HCT116 (cell line): Measurements from ENCODE around the gene AGAP1. TPM values are rescaled to one million over a fixed set of nuclear protein-coding genes. Genes with fewer than 3 reads are reported as not detected.

ENCODE experiments used
- ATAC-seq: fragments of 200-7000 bp; cut with Tn5 transposase; 2 replicates; pipeline ENCODE4 v1.9.1; 2020; ENCODE audit warnings: mild to moderate bottlenecking, moderate library complexity
- BruUV-seq: library from RNA; stranded (reverse); fragments of 400-500 nt; replicated peaks from 2 replicates; lab custom pipeline; 2021; lab: Mats Ljungman, UMichigan
- CTCF ChIA-PET: fragments of 300-600 bp; sonication (Branson Sonifier 250); formaldehyde crosslinking; loops from one replicate; lab custom pipeline; 2021; ENCODE audit warnings: antibody characterized with exemption; lab: Charles Lee
- POLR2A ChIA-PET: fragments of 300-600, 350-600 bp; sonication (Branson Sonifier 250); formaldehyde crosslinking; loops from one replicate; lab custom pipeline; 2021; ENCODE audit warnings: antibody characterized with exemption; lab: Charles Lee
- RAD21 ChIA-PET, 2 experiments: fragments of 300-600 bp; sonication (Branson Sonifier 250); formaldehyde crosslinking; loops; one replicate each; lab custom pipeline; 2023; ENCODE audit warnings: low total read pairs in 2 of 2; ENCODE audit not compliant: uncharacterized antibody in 2 of 2, unreplicated experiment in 2 of 2, low non-redundant PET in 1 of 2; lab: Charles Lee
- DNase-seq: peaks from one replicate; pipeline ENCODE4 v3.0.0-alpha.2; 2010; ENCODE audit warnings: low read depth, low spot score
- H2AFZ ChIP-seq: fragments of 200-600 bp; shearing (Covaris generic), sonication (generic); 2 replicates; pipeline ENCODE4 v1.6.1; 2017; ENCODE audit warnings: low read depth, mixed run types, mixed read lengths, antibody characterized with exemption, low read length; ENCODE audit not compliant: poor library complexity, severe bottlenecking
- H3K27ac ChIP-seq: 2 replicates; pipeline ENCODE4 v1.5.1; 2012; ENCODE audit warnings: low read depth, low read length
- H3K27me3 ChIP-seq: fragments of 200-600 bp; sonication (generic); 2 replicates; pipeline ENCODE4 v1.6.1; 2016; ENCODE audit warnings: mixed run types, low read length, mixed read lengths; ENCODE audit not compliant: insufficient read depth
- H3K36me3 ChIP-seq, 2 experiments: fragments of 200-500 bp in 1 of 2; fragments of 200-600 bp in 1 of 2; sonication (Bioruptor generic) in 1 of 2; sonication (generic) in 1 of 2; 2 replicates each; pipeline versions ENCODE4 v1.5.1 to v1.6.1; 2014 to 2016; ENCODE audit warnings: low read length in 2 of 2, inconsistent platforms in 1 of 2, mixed read lengths in 1 of 2, mixed run types in 1 of 2; ENCODE audit not compliant: insufficient read depth in 2 of 2, control insufficient read depth in 1 of 2
- H3K4me1 ChIP-seq, 2 experiments: fragments of 200-600 bp in 1 of 2; sonication (generic) in 1 of 2; 2 replicates each; pipeline versions ENCODE4 v1.5.1 to v1.6.1; 2012 to 2017; ENCODE audit warnings: low read length in 2 of 2, inconsistent platforms in 1 of 2, mild to moderate bottlenecking in 1 of 2, mixed read lengths in 1 of 2, mixed run types in 1 of 2, moderate library complexity in 1 of 2; ENCODE audit not compliant: insufficient read depth in 2 of 2, control insufficient read depth in 1 of 2
- H3K4me2 ChIP-seq: fragments of 200-600 bp; sonication (generic); 2 replicates; pipeline ENCODE4 v1.6.1; 2017; ENCODE audit warnings: mixed run types, low read length, mixed read lengths
- H3K4me3 ChIP-seq, 2 experiments: fragments of 200-600 bp in 1 of 2; sonication (generic) in 1 of 2; replicated peaks in 1 of 2; 2 replicates each; pipeline ENCODE4 v1.5.1; 2011 to 2016; ENCODE audit warnings: low read length in 2 of 2, control low read depth in 1 of 2, low read depth in 1 of 2, mild to moderate bottlenecking in 1 of 2, mixed read lengths in 1 of 2, mixed run types in 1 of 2
- H3K79me2 ChIP-seq: fragments of 200-600 bp; sonication (generic); 2 replicates; pipeline ENCODE4 v1.6.1; 2017; ENCODE audit warnings: mild to moderate bottlenecking, mixed run types, low read length, moderate library complexity, mixed read lengths; ENCODE audit not compliant: insufficient read depth
- H3K9ac ChIP-seq: fragments of 200-600 bp; sonication (generic); 2 replicates; pipeline ENCODE4 v1.6.1; 2016; ENCODE audit warnings: low read length, mixed read lengths
- H3K9me2 ChIP-seq: fragments of 200-600 bp; sonication (generic), shearing (Covaris generic); 2 replicates; pipeline ENCODE4 v1.6.1; 2017; ENCODE audit warnings: mixed run types, mild to moderate bottlenecking, moderate library complexity; ENCODE audit not compliant: insufficient read depth
- H3K9me3 ChIP-seq, 2 experiments: fragments of 200-500 bp in 1 of 2; fragments of 200-600 bp in 1 of 2; sonication (Bioruptor generic) in 1 of 2; sonication (generic) in 1 of 2; 2 replicates each; pipeline ENCODE4 v1.6.1; 2014 to 2017; ENCODE audit warnings: low read length in 2 of 2, mixed read lengths in 2 of 2, inconsistent platforms in 1 of 2, low read depth in 1 of 2, mild to moderate bottlenecking in 1 of 2, mixed run types in 1 of 2, moderate library complexity in 1 of 2; ENCODE audit not compliant: control insufficient read depth in 1 of 2, insufficient read depth in 1 of 2
- H4K20me1 ChIP-seq: fragments of 200-600 bp; sonication (generic), shearing (Covaris generic); 2 replicates; pipeline ENCODE4 v1.6.1; 2017; ENCODE audit warnings: mixed run types, mild to moderate bottlenecking, moderate library complexity; ENCODE audit not compliant: insufficient read depth
- CBX3 ChIP-seq: IDR thresholded peaks from 2 replicates; pipeline ENCODE4 v1.6.1; 2012; ENCODE audit warnings: low read depth
- CEBPB ChIP-seq: IDR thresholded peaks from 2 replicates; pipeline ENCODE4 v1.6.1; 2012; ENCODE audit warnings: low read depth
- ELF1 ChIP-seq: IDR thresholded peaks from 2 replicates; pipeline ENCODE4 v1.6.1; 2012; ENCODE audit warnings: low read depth, borderline replicate concordance
- EZH2 ChIP-seq: fragments of 200-600 bp; sonication (generic); IDR thresholded peaks from 2 replicates; pipeline ENCODE4 v1.6.1; 2017; ENCODE audit warnings: antibody characterized with exemption, mixed run types
- EZH2phosphoT487 ChIP-seq: fragments of 200-600 bp; IDR thresholded peaks from 2 replicates; pipeline ENCODE4 v1.6.1; 2018; ENCODE audit warnings: antibody characterized with exemption, borderline replicate concordance
- JUND ChIP-seq: IDR thresholded peaks from 2 replicates; pipeline ENCODE4 v1.6.1; 2012
- POLR2A ChIP-seq: IDR thresholded peaks from 2 replicates; pipeline ENCODE4 v1.7.0; 2011; ENCODE audit warnings: borderline replicate concordance; ENCODE audit not compliant: insufficient read depth, insufficient read length; ENCODE audit errors: extremely low read depth
- POLR2AphosphoS5 ChIP-seq: IDR thresholded peaks from 2 replicates; pipeline ENCODE4 v1.6.1; 2011; ENCODE audit warnings: mild to moderate bottlenecking, low read depth, low read length, moderate library complexity
- RAD21 ChIP-seq: IDR thresholded peaks from 2 replicates; pipeline ENCODE4 v1.6.1; 2012; ENCODE audit warnings: low read depth, mild to moderate bottlenecking
- TCF7L2 ChIP-seq: IDR thresholded peaks from 2 replicates; pipeline ENCODE4 v1.7.0; 2011; ENCODE audit warnings: borderline replicate concordance, inconsistent platforms; ENCODE audit not compliant: insufficient read depth, insufficient read length; ENCODE audit errors: extremely low read depth
- ZNF274 ChIP-seq: fragments of 200-500 bp; sonication (Bioruptor generic); IDR thresholded peaks from 2 replicates; pipeline ENCODE4 v1.6.1; 2014; ENCODE audit warnings: mild to moderate bottlenecking, low read depth, low read length, inconsistent platforms
- intact Hi-C: fragments of 100-400 bp; cut with micrococcal nuclease; formaldehyde crosslinking; loops from 2 replicates; pipeline ENCODE4 v1.10.0; 2022
- total RNA-seq: library from RNA; stranded (reverse); gene quantifications from one replicate; pipeline ENCODE4 v1.2.1, GENCODE V29; 2021; ENCODE audit not compliant: unreplicated experiment
- TF ChIP-seq, protein P1 (sequence below): IDR thresholded peaks from 2 replicates; pipeline ENCODE4 v1.6.1; 2012
- TF ChIP-seq, protein P2 (sequence below): IDR thresholded peaks from 2 replicates; pipeline ENCODE4 v1.6.1; 2012
- TF ChIP-seq, protein P3 (sequence below): IDR thresholded peaks from 2 replicates; pipeline ENCODE4 v1.6.1; 2011; ENCODE audit warnings: mild to moderate bottlenecking, low read length, moderate library complexity; ENCODE audit not compliant: insufficient replicate concordance; ENCODE audit errors: extremely low read depth

Gene AGAP1
- total RNA-seq, 1 experiment from 2014 or later: 43.8 TPM

DNA sequence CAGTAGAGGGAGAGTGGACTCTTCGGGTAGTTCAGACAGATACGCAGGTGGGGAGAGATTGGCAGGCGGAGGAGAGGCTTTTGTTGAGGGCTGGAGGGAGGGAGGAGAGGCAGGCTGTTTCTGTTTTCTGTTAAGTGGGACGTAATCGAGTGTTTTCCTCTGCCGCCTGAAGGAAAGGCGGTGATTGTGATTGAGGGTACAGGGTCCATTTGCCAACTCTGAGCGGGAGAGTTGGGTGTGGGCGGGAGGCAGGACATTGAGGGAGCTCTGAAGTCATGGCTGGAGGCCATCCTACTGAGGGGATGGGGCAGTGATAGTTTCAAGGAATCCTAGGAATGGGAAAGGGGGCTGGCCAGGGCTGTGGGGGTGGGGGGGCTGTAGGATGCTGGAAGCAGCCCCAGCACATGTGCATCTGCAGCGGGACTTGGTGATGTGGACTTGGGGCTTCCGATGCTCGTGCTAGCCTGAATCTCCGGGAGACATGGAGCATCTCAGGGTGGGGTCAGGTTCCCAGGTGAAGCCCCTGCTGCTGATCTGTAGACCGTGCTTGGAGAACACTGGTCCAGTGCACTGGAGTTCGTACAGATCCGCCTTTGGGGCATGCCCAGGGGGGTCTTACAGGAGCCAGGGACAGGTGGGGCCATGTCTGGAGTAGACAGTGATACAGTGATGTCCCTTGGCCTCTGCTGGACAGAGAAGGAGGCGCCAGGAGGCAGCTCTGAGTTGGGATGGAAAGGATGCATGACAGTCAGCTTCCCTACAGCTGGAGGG is 167.5 kb downstream of the AGAP1 start:
- ATAC-seq (no peak), DNase-seq (no peak)
- Histone ChIP-seq H3K79me2 (peaks cover 89% of the 10 kb centered on the region), H3K4me1 (peaks cover 6 to 53% of the 10 kb centered on the region in 2 experiments; a peak in 3 of 4 replicates), H3K27ac (no peak overlapping the region), H3K27me3 (no peaks in the 10 kb centered on the region), H3K4me2 (no peak overlapping the region), H3K9me3 (no peaks in the 10 kb centered on the region), H2AFZ (no peak overlapping the region), H3K9me2 (no peaks in the 10 kb centered on the region), H3K36me3 (no peaks in the 10 kb centered on the region), H3K4me3 (no peak overlapping the region), H3K9ac (no peak overlapping the region), H4K20me1 (no peaks in the 10 kb centered on the region)
- CTCF ChIA-PET: no interaction called here
- POLR2A ChIA-PET: no interaction called here
- TF ChIP-seq, protein P1, sequence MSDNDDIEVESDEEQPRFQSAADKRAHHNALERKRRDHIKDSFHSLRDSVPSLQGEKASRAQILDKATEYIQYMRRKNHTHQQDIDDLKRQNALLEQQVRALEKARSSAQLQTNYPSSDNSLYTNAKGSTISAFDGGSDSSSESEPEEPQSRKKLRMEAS: no peak
- TF ChIP-seq CBX3: no peak
- no peak for TF ChIP-seq EZH2
- TF ChIP-seq, protein P2, sequence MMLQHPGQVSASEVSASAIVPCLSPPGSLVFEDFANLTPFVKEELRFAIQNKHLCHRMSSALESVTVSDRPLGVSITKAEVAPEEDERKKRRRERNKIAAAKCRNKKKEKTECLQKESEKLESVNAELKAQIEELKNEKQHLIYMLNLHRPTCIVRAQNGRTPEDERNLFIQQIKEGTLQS: no peak
- TF ChIP-seq EZH2phosphoT487: no peak
- no peak for TF ChIP-seq RAD21
- TF ChIP-seq JUND: no peak
- TF ChIP-seq POLR2A: no peak
- TF ChIP-seq TCF7L2: no peak
- TF ChIP-seq, protein P3, sequence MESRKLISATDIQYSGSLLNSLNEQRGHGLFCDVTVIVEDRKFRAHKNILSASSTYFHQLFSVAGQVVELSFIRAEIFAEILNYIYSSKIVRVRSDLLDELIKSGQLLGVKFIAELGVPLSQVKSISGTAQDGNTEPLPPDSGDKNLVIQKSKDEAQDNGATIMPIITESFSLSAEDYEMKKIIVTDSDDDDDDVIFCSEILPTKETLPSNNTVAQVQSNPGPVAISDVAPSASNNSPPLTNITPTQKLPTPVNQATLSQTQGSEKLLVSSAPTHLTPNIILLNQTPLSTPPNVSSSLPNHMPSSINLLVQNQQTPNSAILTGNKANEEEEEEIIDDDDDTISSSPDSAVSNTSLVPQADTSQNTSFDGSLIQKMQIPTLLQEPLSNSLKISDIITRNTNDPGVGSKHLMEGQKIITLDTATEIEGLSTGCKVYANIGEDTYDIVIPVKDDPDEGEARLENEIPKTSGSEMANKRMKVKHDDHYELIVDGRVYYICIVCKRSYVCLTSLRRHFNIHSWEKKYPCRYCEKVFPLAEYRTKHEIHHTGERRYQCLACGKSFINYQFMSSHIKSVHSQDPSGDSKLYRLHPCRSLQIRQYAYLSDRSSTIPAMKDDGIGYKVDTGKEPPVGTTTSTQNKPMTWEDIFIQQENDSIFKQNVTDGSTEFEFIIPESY: no peak
- no peak for TF ChIP-seq POLR2AphosphoS5
- TF ChIP-seq CEBPB: no peak
- TF ChIP-seq ELF1: no peak
- TF ChIP-seq ZNF274: no peak
- RAD21 ChIA-PET: no interaction called here
- intact Hi-C loops: no loop called here
- no TSS peak for BruUV-seq
